Activated CD4-positive, alpha-beta memory T cell treated with anti-CD3 and anti-CD28 coated beads, Interleukin-2, amount 10 ng/mL, durations not matched to agents 7 days and 5 days (primary cell): ENCODE measurements around the gene IRF7. TPM values are rescaled to one million over a fixed set of nuclear protein-coding genes. Genes with fewer than 3 reads are reported as not detected.

ENCODE experiments used
- CTCF ChIA-PET: fragments of 350-600 bp; sonication (Branson Sonifier 250); formaldehyde crosslinking; loops from one replicate; lab custom pipeline; 2021; ENCODE audit warnings: antibody characterized with exemption, inconsistent platforms; lab: Charles Lee
- POLR2A ChIA-PET: fragments of 350-600 bp; sonication (Branson Sonifier 250); formaldehyde crosslinking; loops from one replicate; lab custom pipeline; 2021; ENCODE audit warnings: antibody characterized with exemption; lab: Charles Lee
- DNase-seq: peaks from one replicate; pipeline ENCODE4 v3.0.0-alpha.2; 2020
- H3K27ac Mint-ChIP-seq: one replicate; pipeline ENCODE4 v1.8.0; 2021; ENCODE audit warnings: mild to moderate bottlenecking, mixed read lengths
- H3K27me3 Mint-ChIP-seq: one replicate; pipeline ENCODE4 v1.8.0; 2021; ENCODE audit warnings: mixed read lengths
- H3K36me3 Mint-ChIP-seq: one replicate; pipeline ENCODE4 v1.8.0; 2021; ENCODE audit warnings: low read depth, mixed read lengths
- H3K4me1 Mint-ChIP-seq: one replicate; pipeline ENCODE4 v1.8.0; 2021; ENCODE audit warnings: mixed read lengths
- H3K4me3 Mint-ChIP-seq: one replicate; pipeline ENCODE4 v1.8.0; 2021; ENCODE audit warnings: mild to moderate bottlenecking, mixed read lengths
- H3K9me3 Mint-ChIP-seq: one replicate; pipeline ENCODE4 v1.8.0; 2021; ENCODE audit warnings: mixed read lengths
- total RNA-seq, 2 experiments: library from RNA; stranded (reverse); gene quantifications; one replicate each; pipeline ENCODE4 v1.2.3, GENCODE V29; 2021

IRF7 gene
- total RNA-seq, 2 experiments from 2014 or later = 220 to 221 TPM

DNA sequence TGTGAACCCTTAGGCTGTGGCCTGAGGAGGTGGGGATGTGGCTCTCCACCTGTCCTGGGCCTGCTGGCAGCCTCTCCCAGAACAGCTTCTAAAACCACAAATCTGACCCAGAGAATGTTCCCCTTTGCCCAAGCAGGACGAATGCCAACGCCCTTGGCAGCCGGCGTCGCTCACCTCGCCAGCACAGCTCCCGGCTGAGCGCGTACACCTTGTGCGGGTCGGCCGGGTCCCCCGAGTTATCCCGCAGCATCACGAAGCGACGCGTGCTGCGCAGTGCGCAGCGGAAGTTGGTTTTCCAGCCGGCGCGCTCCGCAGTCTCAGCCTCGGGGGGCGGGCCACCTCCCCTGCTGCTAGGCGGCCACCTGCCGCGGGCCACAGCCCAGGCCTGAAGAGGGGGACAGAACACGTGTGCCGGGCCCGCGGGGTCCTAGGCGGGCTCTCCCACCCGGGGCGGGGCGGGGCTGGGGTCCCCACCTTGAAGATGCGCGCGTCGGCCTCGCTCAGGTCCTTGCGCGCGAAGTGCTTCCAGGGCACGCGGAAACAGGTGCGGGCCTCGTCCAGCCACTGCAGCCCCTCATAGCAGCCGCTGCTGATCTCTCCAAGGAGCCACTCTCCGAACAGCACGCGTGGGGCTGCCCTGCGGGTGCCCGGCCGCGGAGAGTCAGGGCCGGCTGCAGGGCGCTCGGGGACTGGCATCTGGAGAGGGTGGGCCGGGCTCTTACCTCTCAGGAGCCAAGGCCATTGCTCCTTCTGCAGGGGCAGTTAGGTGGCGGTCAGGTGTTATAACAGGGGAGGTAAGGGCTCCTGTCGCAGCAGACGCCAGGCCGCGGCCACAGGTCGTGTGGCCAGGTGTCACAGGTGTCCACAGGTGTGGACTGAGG, 887 bp downstream of the IRF7 start:
- ChIA-PET POLR2A (interaction anchor here (0.6 to 3.0 kb wide), 28 partner anchors 8 to 191 kb away, joined by 3 to 15 read pairs (median 4); partner anchors contain the start of genes CDHR5, DEAF1, HRAS and LMNTD2), CTCF (interaction anchor here (0.9 to 1.4 kb wide), 2 partner anchors 108 to 111 kb away, joined by 3 to 4 read pairs; no protein-coding TSS in a partner anchor)
- no peak for DNase-seq
- peak overlapping the region; percentile 97 for H3K27ac Mint-ChIP-seq
- peaks cover 13% of the 10 kb centered on the region for H3K4me1 Mint-ChIP-seq
- H3K36me3 Mint-ChIP-seq = peaks cover 47% of the 10 kb centered on the region
- no peaks in the 10 kb centered on the region for H3K27me3 Mint-ChIP-seq
- no peaks in the 10 kb centered on the region for H3K9me3 Mint-ChIP-seq
- H3K4me3 Mint-ChIP-seq = peak overlapping the region; percentile 94

DNA sequence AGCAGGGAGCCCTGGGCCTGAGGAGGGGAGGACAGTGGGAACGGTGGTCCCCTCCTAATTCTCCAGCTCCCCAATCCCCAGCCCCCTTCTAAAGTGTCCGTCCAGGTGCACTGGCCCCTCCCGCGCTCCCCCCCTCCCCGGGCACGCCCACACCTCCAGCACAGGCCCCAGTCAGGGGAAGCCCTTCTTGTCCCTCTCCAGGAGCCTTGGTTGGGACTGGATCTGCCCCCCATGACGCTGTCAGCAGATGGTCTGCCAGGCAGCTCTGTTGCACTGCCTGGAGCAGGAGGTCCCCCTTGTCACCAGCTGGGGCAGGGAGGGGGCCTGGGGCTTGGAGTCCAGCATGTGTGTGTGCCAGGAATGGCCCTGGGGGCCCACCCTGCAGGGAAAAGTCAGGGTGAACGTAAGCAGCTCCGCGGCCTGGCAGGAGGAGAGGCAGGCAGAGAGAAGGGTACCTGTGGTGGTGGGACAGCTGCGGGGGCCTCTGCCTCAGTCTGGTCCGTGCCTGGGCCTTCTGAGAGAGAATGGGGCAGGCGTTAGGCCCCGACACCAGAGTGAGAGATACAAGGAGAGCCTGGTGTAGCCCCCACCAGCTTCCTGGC, 1.6 kb downstream of the IRF7 start:
- Mint-ChIP-seq H3K36me3 (peaks cover 50% of the 10 kb centered on the region), H3K9me3 (no peaks in the 10 kb centered on the region), H3K4me1 (peaks cover 13% of the 10 kb centered on the region), H3K27ac (peak overlapping the region; percentile 95), H3K27me3 (no peaks in the 10 kb centered on the region), H3K4me3 (peak overlapping the region; percentile 94)
- peak; percentile 36 for DNase-seq
- ChIA-PET POLR2A (interaction anchor here (0.6 to 3.0 kb wide), 16 partner anchors 9 to 192 kb away, joined by 3 to 15 read pairs (median 4); partner anchors contain the start of genes HRAS, PHRF1 and RNH1), CTCF (interaction anchor here (0.5 to 0.7 kb wide), 2 partner anchors 14 to 110 kb away, joined by 3 read pairs; no protein-coding TSS in a partner anchor)

DNA sequence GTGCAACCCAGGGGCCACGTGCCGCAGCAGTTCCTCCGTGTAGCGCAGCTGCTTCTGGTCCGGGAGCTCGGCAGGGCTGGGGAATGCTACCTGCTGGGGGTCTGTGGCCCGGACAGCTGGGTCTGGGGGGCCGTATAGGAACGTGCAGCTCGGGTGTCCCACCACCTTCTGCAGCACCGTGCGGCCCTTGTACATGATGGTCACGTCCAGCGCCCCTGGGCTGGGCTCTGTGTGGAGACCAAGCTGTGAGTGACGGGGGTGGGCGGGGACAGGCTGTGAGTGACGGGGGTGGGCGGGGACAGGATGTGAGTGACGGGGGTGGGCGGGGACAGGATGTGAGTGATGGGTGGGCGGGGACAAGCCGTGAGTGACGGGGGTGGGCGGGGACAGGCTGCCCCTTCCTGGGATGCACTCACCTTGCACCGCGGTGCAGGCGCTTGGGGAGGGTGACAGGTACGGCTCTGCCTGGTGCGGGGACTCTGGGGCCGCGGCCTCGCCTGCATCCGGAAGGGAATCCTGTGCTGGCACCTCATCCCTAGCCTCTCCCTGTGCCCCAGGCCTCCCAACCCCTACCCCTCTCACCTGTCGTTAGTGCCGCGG, 2.3 kb downstream of the IRF7 start:
- Mint-ChIP-seq H3K4me1 (peaks cover 13% of the 10 kb centered on the region), H3K27me3 (no peaks in the 10 kb centered on the region), H3K36me3 (peaks cover 53% of the 10 kb centered on the region), H3K4me3 (peak overlapping the region; percentile 94), H3K9me3 (no peaks in the 10 kb centered on the region), H3K27ac (peak overlapping the region; percentile 95)
- ChIA-PET CTCF (interaction anchor here (0.5 to 1.0 kb wide), 4 partner anchors 13 to 165 kb away, joined by 3 read pairs; partner anchors contain the start of gene PHRF1), POLR2A (interaction anchor here (0.7 to 3.0 kb wide), 11 partner anchors 8 to 108 kb away, joined by 3 to 15 read pairs (median 4); partner anchors contain the start of genes PHRF1 and RNH1)
- peak; percentile 91 for DNase-seq

DNA sequence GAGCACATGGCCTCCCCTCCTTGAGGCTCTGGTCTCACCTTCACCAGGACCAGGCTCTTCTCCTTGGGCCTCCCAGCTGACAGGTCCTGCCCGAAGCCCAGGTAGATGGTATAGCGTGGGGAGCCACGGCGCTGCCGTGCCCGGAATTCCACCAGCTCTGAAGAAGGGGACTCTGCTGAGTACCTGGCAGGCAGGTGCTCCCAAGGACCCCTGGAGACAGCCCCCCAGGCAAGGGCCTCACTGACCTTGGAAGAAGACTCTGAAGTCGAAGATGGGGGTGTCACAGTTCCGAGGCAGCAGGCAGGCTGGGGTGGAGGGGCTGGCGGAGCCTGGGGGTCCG, 2.8 kb downstream of the IRF7 start:
- DNase-seq = no peak
- H3K4me1 Mint-ChIP-seq = peaks cover 13% of the 10 kb centered on the region
- H3K36me3 Mint-ChIP-seq = peaks cover 59% of the 10 kb centered on the region
- H3K27ac Mint-ChIP-seq = peak overlapping the region; percentile 84
- POLR2A ChIA-PET = interaction anchor here (0.8 to 3.0 kb wide), 6 partner anchors 17 to 62 kb away, joined by 3 to 15 read pairs (median 4); partner anchors contain the start of genes LMNTD2 and PHRF1
- H3K27me3 Mint-ChIP-seq = no peaks in the 10 kb centered on the region
- H3K9me3 Mint-ChIP-seq = no peaks in the 10 kb centered on the region
- CTCF ChIA-PET = interaction anchor here (1.0 kb wide), 2 partner anchors 58 to 164 kb away, joined by 3 read pairs; no protein-coding TSS in a partner anchor
- peak overlapping the region; percentile 13 for H3K4me3 Mint-ChIP-seq

DNA sequence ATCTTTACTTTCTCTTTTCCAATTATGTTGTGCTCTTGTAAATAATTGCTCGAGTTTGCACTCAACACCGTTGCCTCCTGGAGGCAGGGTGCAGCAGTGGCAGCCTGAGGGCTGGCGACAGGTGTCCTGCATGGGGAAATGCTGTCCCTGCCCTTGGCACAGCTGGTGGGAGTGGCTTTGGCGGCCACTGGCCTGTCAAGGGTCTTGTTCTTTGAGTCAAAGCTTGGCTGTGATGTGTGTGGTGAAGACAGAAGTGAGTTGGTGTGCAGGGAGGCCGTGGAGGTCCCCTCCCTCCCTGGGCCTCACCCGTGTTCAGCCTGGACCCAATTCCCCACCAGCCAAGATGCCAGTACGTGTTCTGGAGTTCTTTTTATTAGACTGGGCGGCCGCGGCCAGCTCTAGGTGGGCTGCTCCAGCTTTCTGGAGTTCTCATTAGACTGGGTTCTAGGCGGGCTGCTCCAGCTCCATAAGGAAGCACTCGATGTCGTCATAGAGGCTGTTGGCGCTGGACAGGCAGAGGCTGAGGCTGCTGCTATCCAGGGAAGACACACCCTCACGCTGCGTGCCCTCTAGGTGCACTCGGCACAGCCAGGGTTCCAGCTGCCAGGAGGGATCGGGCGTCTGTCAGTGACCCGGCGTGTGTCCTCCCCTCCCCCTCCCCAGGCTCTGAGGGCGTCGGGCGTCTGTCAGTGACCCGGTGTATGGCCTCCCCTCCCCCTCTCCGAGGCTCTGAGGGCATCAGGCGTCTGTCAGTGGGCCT, 3.4 kb downstream of the IRF7 start:
- peak; percentile 44 for DNase-seq
- ChIA-PET CTCF (interaction anchor here (0.8 to 1.0 kb wide), 3 partner anchors 36 to 164 kb away, joined by 3 read pairs; partner anchors contain the start of gene PHRF1), POLR2A (interaction anchor here (1.1 to 3.0 kb wide), 5 partner anchors 34 to 62 kb away, joined by 3 to 15 read pairs (median 5); partner anchors contain the start of genes LMNTD2 and PHRF1)
- Mint-ChIP-seq H3K36me3 (peaks cover 61% of the 10 kb centered on the region), H3K9me3 (no peaks in the 10 kb centered on the region), H3K27me3 (no peaks in the 10 kb centered on the region), H3K4me1 (peaks cover 13% of the 10 kb centered on the region), H3K27ac (peak overlapping the region; percentile 84), H3K4me3 (peak overlapping the region; percentile 55)

DNA sequence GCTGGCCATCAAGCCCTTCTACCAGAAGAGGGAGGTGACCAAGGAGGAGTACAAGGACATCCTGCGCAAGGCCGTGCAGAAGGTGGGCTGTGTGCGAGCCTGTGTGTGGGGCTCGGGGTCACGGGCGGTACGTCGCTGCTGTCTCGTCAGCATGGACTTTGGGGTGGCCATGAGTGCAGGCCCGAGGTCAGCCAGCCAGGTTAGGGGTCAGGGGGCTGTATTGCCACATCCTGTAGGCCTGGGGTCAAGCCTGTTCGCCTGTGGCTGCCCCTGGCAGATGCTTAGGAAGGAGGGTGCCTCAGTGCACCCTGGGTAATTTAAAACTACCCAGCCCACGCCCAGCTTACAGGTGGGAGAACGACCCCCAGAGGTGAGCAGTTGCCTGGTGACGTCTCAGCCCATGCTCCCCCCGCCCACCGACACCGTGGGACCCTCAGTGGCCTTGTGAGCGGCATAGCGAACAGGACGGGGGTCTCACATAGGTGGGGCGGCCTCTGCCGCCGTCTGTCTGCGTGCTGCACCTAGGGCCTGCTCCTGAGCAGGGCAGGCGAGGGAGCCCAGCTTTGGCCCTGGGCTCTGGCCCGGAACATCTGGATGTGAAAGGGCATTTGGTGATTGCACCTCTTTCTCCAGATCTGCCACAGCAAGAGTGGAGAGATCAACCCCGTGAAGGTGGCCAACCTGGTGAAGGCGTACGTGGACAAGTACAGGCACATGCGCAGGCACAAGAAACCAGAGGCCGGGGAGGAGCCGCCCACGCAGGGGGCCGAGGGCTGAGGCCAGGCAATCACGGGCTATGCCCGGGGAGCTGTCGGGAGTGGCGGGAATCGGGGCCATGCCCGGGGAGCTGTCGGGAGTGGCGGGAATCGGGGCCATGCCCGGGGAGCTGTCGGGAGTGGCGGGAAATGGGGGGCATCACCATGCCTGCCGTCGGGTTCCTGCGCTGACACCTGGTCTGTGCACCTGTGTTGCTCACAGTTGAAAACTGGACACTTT, 4.5 kb downstream of the IRF7 start:
- ChIA-PET CTCF (no interaction called here), POLR2A (interaction anchor here (0.9 to 2.2 kb wide), 3 partner anchors 23 to 63 kb away, joined by 3 to 8 read pairs (median 3); no protein-coding TSS in a partner anchor)
- H3K9me3 Mint-ChIP-seq = no peaks in the 10 kb centered on the region
- H3K27me3 Mint-ChIP-seq = no peaks in the 10 kb centered on the region
- DNase-seq = no peak
- no peak overlapping the region for H3K4me3 Mint-ChIP-seq
- peak overlapping the region; percentile 84 for H3K27ac Mint-ChIP-seq
- H3K36me3 Mint-ChIP-seq = peaks cover 70% of the 10 kb centered on the region
- H3K4me1 Mint-ChIP-seq = peaks cover 9% of the 10 kb centered on the region

DNA sequence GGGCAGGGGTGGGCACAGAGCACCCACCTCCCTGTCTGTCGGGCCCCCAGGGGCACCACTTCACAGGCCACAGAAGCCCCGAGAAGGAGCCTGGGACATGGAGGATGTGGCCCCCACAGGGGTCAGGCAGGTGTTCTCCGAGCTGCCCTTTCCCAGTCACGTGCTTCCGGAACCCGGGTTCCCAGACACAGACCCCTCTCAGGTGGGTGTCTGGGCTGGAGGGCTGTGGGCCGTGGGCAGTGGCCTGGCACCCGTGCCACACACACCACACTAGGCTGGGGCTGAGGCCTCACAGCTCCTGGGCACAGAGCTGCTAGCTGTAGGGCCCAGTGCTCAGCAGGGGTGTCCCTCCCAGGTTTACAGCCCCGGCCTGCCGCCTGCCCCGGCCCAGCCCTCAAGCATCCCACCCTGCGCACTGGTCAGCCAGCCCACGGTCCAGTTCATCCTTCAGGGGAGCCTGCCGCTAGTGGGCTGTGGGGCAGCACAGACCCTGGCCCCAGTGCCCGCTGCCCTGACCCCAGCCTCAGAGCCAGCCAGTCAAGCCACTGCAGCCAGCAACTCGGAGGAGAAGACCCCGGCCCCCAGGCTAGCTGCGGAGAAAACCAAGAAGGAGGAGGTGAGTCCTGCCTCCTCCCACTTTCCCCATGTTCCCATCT, 5.5 kb downstream of the IRF7 start:
- no peaks in the 10 kb centered on the region for H3K27me3 Mint-ChIP-seq
- no peak for DNase-seq
- POLR2A ChIA-PET = interaction anchor here (2.2 kb wide), 1 partner anchor 22 kb away, joined by 8 read pairs; no protein-coding TSS in a partner anchor
- H3K36me3 Mint-ChIP-seq = peaks cover 71% of the 10 kb centered on the region
- peak overlapping the region; percentile 42 for H3K27ac Mint-ChIP-seq
- H3K4me3 Mint-ChIP-seq = no peak overlapping the region
- peaks cover 6% of the 10 kb centered on the region for H3K4me1 Mint-ChIP-seq
- CTCF ChIA-PET = no interaction called here
- no peaks in the 10 kb centered on the region for H3K9me3 Mint-ChIP-seq

DNA sequence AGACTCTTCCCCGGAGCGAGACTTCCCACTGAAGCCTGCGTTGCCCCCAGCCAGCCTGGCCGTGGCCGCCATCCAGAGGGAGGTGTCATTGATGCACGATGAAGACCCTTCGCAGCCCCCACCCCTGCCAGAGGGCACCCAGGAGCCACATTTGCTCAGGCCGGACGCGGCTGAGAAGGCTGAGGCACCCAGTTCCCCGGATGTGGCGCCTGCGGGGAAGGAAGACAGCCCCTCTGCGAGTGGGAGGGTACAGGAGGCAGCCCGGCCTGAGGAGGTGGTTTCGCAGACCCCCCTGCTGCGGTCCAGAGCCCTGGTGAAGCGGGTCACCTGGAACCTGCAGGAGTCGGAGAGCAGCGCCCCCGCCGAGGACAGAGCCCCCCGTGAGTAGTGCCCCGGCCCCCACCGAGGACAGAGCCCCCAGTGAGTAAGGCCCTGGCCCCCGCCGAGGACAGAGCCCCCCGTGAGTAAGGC, 6.4 kb downstream of the IRF7 start:
- no peaks in the 10 kb centered on the region for H3K27me3 Mint-ChIP-seq
- no peak for DNase-seq
- CTCF ChIA-PET = no interaction called here
- peaks cover 69% of the 10 kb centered on the region for H3K36me3 Mint-ChIP-seq
- POLR2A ChIA-PET = interaction anchor here (2.2 kb wide), 1 partner anchor 21 kb away, joined by 8 read pairs; no protein-coding TSS in a partner anchor
- no peaks in the 10 kb centered on the region for H3K9me3 Mint-ChIP-seq
- peaks cover 6% of the 10 kb centered on the region for H3K4me1 Mint-ChIP-seq
- H3K27ac Mint-ChIP-seq = no peak overlapping the region
- H3K4me3 Mint-ChIP-seq = no peak overlapping the region

DNA sequence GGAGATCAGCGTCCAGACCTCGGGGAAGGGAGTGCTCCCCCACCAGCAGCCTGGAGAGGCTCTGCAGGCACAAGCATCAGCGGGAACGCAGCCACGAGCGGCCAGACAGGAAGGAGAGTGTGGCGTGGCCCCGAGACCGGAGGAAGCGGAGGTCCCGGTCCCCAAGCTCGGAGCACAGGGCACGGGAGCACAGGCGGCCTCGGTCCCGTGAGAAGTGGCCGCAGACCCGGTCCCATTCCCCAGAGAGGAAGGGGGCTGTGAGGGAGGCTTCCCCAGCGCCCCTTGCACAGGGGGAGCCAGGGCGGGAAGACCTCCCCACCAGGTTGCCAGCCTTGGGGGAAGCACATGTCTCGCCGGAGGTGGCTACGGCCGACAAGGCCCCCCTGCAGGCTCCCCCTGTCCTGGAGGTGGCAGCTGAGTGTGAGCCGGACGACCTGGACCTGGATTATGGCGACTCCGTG, 6.9 kb downstream of the IRF7 start:
- ChIA-PET POLR2A (interaction anchor here (1.6 to 2.2 kb wide), 2 partner anchors 21 kb away, joined by 3 to 8 read pairs; no protein-coding TSS in a partner anchor), CTCF (no interaction called here)
- Mint-ChIP-seq H3K4me3 (no peak overlapping the region), H3K36me3 (peaks cover 69% of the 10 kb centered on the region), H3K27ac (no peak overlapping the region), H3K4me1 (peaks cover 6% of the 10 kb centered on the region), H3K27me3 (no peaks in the 10 kb centered on the region), H3K9me3 (no peaks in the 10 kb centered on the region)
- no peak for DNase-seq

DNA sequence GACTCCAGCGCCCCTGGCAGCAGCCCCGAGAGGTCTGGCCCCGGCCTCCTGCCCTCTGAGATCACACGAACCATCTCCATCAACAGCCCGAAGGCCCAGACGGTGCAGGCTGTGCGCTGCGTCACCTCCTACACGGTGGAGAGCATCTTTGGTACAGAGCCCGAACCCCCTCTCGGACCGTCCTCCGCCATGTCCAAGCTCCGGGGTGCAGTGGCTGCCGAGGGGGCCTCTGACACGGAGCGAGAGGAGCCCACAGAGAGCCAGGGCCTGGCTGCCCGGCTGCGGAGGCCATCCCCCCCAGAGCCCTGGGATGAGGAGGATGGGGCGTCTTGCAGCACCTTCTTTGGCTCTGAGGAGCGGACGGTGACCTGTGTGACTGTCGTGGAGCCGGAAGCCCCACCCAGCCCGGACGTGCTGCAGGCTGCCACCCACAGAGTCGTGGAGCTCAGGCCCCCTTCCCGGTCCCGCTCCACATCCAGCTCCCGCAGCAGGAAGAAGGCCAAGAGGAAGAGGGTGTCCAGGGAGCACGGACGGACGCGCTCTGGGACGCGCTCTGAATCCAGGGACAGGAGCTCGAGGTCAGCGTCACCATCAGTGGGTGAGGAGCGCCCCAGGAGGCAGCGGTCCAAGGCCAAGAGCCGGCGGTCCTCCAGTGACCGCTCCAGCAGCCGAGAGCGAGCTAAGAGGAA, 7.6 kb downstream of the IRF7 start:
- Mint-ChIP-seq H3K27ac (no peak overlapping the region), H3K4me3 (no peak overlapping the region), H3K27me3 (no peaks in the 10 kb centered on the region), H3K4me1 (peaks cover 3% of the 10 kb centered on the region), H3K9me3 (no peaks in the 10 kb centered on the region), H3K36me3 (peaks cover 67% of the 10 kb centered on the region)
- no peak for DNase-seq
- CTCF ChIA-PET = no interaction called here
- POLR2A ChIA-PET = interaction anchor here (1.6 kb wide), 1 partner anchor 21 kb away, joined by 3 read pairs; no protein-coding TSS in a partner anchor
